Measurements from ENCODE around the gene TSPAN14.

Gene TSPAN14

GRCh38 chr10:80501381-80501912, 47.3 kb downstream of the TSPAN14 start:
- H3K27me3 Mint-ChIP-seq (ENCODE audit: low read depth), result no peaks in the 10 kb centered on the region
- DNase-seq (ENCODE audit: low spot score), result no peak
- no peak overlapping the region for H3K4me3 Mint-ChIP-seq
- peak overlapping the region; percentile 67 for H3K27ac Mint-ChIP-seq
- H3K9me3 Mint-ChIP-seq, result peaks cover 7% of the 10 kb centered on the region
- peaks cover 52% of the 10 kb centered on the region for H3K36me3 Mint-ChIP-seq (ENCODE audit: low read depth)
- peaks cover 79% of the 10 kb centered on the region for H3K4me1 Mint-ChIP-seq (ENCODE audit: low read depth)

- H3K4me1 Mint-ChIP-seq (ENCODE audit: low read depth), result peaks cover 75% of the 10 kb centered on the region
- H3K36me3 Mint-ChIP-seq (ENCODE audit: low read depth), result peaks cover 47% of the 10 kb centered on the region
- H3K9me3 Mint-ChIP-seq, result peaks cover under 1% of the 10 kb centered on the region
- H3K27ac Mint-ChIP-seq, result peak overlapping the region; percentile 68
- no peak for DNase-seq (ENCODE audit: low spot score)
- no peaks in the 10 kb centered on the region for H3K27me3 Mint-ChIP-seq (ENCODE audit: low read depth)
- no peak overlapping the region for H3K4me3 Mint-ChIP-seq
These were observed 47.9 kb downstream of the TSPAN14 start for GRCh38 chr10:80501913-80502521.

DNA sequence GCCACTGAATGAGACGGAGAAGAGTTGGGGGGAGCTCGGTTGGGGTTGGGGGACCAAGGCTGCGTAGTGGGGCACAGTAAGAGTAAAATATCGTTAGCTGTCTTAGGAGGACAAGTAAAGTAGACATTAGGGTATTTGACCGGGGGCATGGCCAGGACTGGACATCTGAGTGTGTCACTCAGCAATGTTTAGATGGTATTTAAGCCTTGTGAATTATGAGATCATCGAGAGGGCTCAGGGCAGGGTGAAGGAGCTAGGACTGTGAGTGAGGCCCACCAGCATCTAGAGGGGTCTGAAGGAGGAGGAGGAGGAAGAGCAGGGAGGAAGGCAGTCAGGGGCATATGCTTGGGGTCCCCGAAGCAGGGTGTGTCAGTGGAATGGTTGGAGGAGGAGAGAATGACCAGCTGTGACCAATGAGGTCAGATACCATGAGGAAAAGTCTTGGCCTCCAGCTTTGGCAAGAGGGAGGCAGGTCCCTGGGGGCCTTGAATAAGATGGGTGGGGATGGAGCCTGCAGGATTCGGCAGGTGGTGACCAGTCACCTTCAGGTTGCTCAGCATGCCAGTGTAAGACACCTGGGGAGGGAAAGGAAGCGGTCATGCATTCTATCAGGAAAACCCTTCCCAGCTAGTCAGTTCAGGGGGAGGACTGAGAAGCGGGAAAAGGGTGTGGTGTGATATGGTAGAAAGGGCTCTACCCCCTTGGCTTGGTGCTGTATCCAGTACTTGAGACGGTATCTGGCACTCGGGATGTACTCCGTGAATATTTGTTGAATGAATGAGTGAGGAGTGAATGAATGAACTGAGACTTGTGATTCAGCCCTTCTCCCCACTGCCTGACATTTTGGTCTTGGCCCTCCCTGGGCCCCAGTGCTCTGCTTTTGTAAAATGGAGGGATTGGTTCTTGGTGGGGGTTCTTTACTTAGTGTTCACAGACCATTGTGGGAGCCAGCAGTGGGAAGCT, 48.8 kb downstream of the TSPAN14 start:
- Mint-ChIP-seq H3K27ac (peak overlapping the region; percentile 68), H3K9me3 (no peaks in the 10 kb centered on the region), H3K4me1 (ENCODE audit: low read depth) (peaks cover 67% of the 10 kb centered on the region), H3K36me3 (ENCODE audit: low read depth) (peaks cover 45% of the 10 kb centered on the region), H3K4me3 (no peak overlapping the region), H3K27me3 (ENCODE audit: low read depth) (no peaks in the 10 kb centered on the region)
- DNase-seq (ENCODE audit: low spot score), result no peak

DNA sequence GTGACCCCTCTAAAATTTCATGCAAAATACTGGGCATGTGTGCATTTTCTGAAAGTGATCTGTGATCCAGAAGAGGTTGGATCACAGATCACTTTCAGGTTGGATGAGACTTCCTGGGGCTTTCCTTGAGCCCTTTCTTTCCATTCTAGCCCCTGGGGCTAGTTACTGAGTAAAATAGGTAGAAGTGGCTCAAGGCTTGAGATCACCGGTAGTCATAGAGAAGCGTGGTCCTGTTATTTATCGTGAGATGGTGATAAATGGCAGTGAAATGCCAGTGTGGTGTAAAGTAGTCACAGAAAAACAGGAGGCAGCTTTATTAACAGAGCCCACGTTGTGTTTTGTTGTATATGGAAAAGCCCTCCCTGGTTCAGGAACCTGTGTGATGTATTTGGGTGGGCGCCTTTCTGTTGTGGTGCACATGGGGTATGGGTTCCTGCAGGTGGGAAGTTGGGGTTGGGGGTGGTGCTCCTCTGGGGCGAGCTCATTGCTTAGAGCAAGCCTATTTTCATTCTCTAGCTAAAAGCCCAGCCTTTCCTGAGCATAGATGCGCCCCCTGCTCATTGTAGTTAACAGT, 49.6 kb downstream of the TSPAN14 start:
- H3K4me1 Mint-ChIP-seq (ENCODE audit: low read depth), result peaks cover 60% of the 10 kb centered on the region
- no peaks in the 10 kb centered on the region for H3K9me3 Mint-ChIP-seq
- no peak overlapping the region for H3K4me3 Mint-ChIP-seq
- no peaks in the 10 kb centered on the region for H3K27me3 Mint-ChIP-seq (ENCODE audit: low read depth)
- peaks cover 45% of the 10 kb centered on the region for H3K36me3 Mint-ChIP-seq (ENCODE audit: low read depth)
- H3K27ac Mint-ChIP-seq, result peak overlapping the region; percentile 68
- no peak for DNase-seq (ENCODE audit: low spot score)

DNA sequence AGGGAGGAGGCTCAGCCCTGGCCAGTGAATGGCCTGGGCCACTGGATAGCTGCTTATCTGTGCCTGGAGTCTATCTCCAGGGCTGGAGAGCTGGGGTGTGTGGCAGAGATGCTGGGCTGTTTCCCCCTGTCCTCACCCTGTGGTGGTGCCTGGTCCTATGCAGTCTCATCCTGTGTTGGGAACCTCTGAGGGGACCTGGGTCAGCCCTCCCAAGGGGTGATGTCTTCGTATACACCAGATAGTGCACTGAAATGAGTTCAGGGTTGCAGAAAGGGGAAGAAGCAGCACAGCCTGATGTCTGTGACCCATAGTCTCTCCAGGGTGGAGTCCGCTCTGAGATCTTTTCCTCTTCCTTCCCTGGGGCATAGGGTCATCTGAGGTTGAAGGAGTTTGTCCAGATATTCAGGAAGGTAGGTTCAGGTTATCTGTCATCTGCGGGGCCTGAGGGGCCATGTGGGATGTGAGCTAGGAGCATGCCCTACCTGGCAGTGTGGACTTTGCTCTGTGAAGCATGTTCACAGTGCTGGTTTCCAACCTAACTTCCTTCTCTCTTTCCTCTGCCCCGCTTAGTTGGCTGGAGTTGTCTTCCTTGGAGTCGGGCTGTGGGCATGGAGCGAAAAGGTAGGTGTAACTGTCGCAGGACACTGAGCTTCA, 50.2 kb downstream of the TSPAN14 start:
- DNase-seq (ENCODE audit: low spot score), result no peak
- Mint-ChIP-seq H3K27me3 (ENCODE audit: low read depth) (no peaks in the 10 kb centered on the region), H3K9me3 (no peaks in the 10 kb centered on the region), H3K36me3 (ENCODE audit: low read depth) (peaks cover 46% of the 10 kb centered on the region), H3K4me1 (ENCODE audit: low read depth) (peaks cover 55% of the 10 kb centered on the region), H3K27ac (peak overlapping the region; percentile 68), H3K4me3 (no peak overlapping the region)

DNA sequence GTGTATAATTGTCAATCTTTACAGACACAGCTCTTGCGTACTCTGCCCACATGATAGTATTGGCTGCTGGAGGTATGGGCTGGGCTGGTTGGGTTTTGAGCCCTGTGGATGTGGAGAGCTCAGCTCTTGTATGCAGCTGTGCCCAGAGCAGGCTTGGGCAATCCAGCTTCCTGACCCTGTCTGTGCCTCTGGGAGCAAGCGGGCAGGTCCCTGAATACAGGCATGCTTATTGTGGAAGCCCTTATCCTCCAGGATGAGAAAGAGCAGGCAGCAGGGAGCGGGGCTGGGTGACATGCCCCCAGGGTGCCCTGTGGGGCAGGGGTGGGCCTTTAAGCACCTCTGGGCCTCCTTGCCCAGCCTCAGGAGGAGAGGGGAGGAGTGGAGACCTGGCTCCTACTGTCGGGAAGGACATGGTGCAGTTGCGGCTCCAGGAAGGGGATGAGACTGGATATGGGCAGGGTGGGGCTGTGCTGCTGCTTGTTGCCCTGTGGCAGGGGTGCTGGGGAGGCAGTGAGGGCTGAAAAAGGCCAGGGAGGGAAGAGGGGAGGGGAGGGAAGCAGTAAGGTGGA, 50.9 kb downstream of the TSPAN14 start:
- Mint-ChIP-seq H3K27me3 (ENCODE audit: low read depth) (no peaks in the 10 kb centered on the region), H3K4me3 (no peak overlapping the region), H3K27ac (peak overlapping the region; percentile 68), H3K9me3 (no peaks in the 10 kb centered on the region), H3K36me3 (ENCODE audit: low read depth) (peaks cover 48% of the 10 kb centered on the region), H3K4me1 (ENCODE audit: low read depth) (peaks cover 48% of the 10 kb centered on the region)
- DNase-seq (ENCODE audit: low spot score), result no peak

- no peak overlapping the region for H3K4me3 Mint-ChIP-seq
- peak overlapping the region; percentile 20 for H3K27ac Mint-ChIP-seq
- H3K27me3 Mint-ChIP-seq (ENCODE audit: low read depth), result no peaks in the 10 kb centered on the region
- DNase-seq (ENCODE audit: low spot score), result no peak
- peaks cover 49% of the 10 kb centered on the region for H3K36me3 Mint-ChIP-seq (ENCODE audit: low read depth)
- H3K4me1 Mint-ChIP-seq (ENCODE audit: low read depth), result peaks cover 44% of the 10 kb centered on the region
- H3K9me3 Mint-ChIP-seq, result no peaks in the 10 kb centered on the region
These were observed 52.1 kb downstream of the TSPAN14 start for GRCh38 chr10:80506189-80506575.

DNA sequence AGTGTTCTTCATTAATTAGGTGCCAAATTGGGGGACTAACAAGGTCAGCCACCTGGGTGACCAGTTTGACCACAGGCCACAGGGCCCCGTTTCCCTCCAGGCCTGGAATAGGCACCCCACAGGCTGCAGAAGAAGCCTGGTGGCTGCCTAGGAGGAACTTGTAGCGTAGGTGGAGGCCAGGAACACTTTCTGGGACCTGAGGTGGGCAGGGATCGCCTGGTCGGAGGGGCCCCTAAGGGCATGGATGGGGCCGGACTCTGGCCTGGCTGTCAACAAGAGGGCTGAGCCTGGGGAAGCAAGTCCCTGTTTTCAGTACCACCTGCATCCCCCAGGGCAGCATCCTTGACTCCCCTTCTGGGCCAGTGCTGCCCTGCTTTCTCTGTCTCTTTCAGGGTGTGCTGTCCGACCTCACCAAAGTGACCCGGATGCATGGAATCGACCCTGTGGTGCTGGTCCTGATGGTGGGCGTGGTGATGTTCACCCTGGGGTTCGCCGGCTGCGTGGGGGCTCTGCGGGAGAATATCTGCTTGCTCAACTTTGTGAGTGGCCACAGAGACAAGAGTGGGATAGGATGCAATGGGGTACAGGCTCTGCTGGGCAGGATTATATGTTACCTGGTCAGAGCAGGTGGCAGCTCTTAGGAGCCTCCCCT, 52.9 kb downstream of the TSPAN14 start:
- Mint-ChIP-seq H3K27me3 (ENCODE audit: low read depth) (no peaks in the 10 kb centered on the region), H3K27ac (no peak overlapping the region), H3K36me3 (ENCODE audit: low read depth) (peaks cover 46% of the 10 kb centered on the region), H3K4me3 (no peak overlapping the region), H3K4me1 (ENCODE audit: low read depth) (peaks cover 44% of the 10 kb centered on the region), H3K9me3 (no peaks in the 10 kb centered on the region)
- DNase-seq (ENCODE audit: low spot score), result no peak

DNA sequence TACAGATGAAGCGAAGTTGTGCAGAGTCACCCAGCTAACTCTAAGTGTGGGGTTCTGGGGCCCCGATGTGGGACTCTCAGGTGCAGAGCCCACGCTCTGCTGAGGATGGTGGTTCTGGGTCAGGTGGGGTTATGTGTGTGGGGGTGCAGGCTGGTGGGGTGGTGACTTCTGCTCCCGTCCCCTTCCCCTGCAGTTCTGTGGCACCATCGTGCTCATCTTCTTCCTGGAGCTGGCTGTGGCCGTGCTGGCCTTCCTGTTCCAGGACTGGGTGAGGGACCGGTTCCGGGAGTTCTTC, 54.9 kb downstream of the TSPAN14 start:
- H3K4me1 Mint-ChIP-seq (ENCODE audit: low read depth), result peaks cover 27% of the 10 kb centered on the region
- no peak overlapping the region for H3K4me3 Mint-ChIP-seq
- DNase-seq (ENCODE audit: low spot score), result no peak
- H3K27ac Mint-ChIP-seq, result no peak overlapping the region
- H3K27me3 Mint-ChIP-seq (ENCODE audit: low read depth), result no peaks in the 10 kb centered on the region
- no peaks in the 10 kb centered on the region for H3K9me3 Mint-ChIP-seq
- peaks cover 48% of the 10 kb centered on the region for H3K36me3 Mint-ChIP-seq (ENCODE audit: low read depth)

DNA sequence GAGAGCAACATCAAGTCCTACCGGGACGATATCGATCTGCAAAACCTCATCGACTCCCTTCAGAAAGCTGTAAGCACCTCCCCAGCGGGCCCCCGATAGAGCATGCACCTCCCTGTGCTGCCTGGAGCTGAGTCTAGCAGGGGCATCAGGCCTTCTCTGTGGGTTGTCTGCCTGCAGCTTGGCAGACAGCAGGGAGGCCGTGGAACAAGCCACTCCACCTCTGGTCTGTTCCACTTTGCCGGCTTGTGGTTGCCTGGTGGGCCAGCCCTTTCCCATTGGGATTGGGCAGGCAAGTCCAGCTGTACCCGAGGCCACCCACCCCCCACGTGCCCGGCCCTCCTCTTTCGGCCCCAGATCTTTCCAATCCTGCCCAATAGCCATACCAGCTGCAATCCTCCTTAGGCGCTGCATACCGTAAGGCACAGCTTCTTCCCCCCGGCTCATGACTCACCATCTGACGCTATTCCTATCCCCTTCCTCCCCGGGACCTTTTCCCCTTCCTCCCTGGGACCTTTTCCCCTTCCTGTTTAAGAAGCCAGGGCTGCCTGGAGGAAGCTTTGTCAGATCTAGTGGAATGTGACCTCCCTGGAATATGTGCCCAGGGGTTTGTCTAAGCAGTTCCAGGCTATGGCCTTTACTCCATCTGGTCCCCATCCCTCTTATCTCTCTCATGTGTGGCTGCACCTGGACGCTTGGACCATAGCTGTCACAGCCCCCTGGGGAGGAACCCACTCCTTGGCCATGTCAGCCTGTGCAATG, 55.5 kb downstream of the TSPAN14 start:
- Mint-ChIP-seq H3K9me3 (no peaks in the 10 kb centered on the region), H3K27me3 (ENCODE audit: low read depth) (no peaks in the 10 kb centered on the region), H3K36me3 (ENCODE audit: low read depth) (peaks cover 53% of the 10 kb centered on the region), H3K4me1 (ENCODE audit: low read depth) (peaks cover 21% of the 10 kb centered on the region), H3K4me3 (no peak overlapping the region), H3K27ac (no peak overlapping the region)
- no peak for DNase-seq (ENCODE audit: low spot score)

DNA sequence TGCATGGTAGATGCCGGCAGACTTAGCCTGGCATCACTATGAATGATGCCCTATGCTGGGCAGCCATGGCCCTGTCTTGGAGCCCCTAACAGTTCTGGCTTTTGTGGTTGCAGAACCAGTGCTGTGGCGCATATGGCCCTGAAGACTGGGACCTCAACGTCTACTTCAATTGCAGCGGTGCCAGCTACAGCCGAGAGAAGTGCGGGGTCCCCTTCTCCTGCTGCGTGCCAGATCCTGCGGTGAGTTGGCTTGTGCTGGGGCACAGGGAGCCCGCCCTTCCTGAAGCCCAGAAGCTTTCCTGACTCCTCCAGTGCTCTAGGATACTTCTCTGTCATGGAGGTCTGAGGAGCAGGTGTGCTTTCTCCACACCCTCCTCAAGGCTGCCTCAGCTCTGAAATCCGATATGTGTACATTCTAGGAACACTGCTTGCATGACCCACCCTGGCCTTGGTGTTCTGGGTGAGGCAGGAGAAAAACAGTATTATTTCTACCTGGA, 58.0 kb downstream of the TSPAN14 start:
- Mint-ChIP-seq H3K27me3 (ENCODE audit: low read depth) (no peaks in the 10 kb centered on the region), H3K4me1 (ENCODE audit: low read depth) (peaks cover 10% of the 10 kb centered on the region), H3K4me3 (no peak overlapping the region), H3K36me3 (ENCODE audit: low read depth) (peaks cover 58% of the 10 kb centered on the region), H3K9me3 (no peaks in the 10 kb centered on the region), H3K27ac (peak overlapping the region; percentile 78)
- no peak for DNase-seq (ENCODE audit: low spot score)

DNA sequence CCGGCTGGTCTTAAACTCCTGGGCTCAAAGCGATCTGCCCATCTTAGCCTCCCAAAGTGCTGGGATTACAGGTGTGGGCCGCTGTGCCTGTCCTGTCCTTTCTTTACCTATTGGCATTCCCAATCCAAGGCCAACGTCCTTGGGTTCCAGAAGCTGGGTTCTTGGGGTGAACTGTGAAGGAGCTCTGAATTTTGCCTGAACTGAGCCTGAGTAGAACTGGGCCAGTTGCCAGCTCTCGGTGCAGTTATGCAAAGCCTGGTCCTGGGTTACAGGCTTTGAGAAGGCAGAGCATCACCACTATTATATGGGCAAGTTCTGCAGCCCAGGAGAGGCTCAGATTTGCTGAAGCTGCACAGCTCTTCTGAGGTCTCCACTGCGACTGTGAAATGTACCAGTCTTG, 59.0 kb downstream of the TSPAN14 start:
- peaks cover 10% of the 10 kb centered on the region for H3K4me1 Mint-ChIP-seq (ENCODE audit: low read depth)
- no peaks in the 10 kb centered on the region for H3K27me3 Mint-ChIP-seq (ENCODE audit: low read depth)
- no peaks in the 10 kb centered on the region for H3K9me3 Mint-ChIP-seq
- no peak overlapping the region for H3K27ac Mint-ChIP-seq
- H3K36me3 Mint-ChIP-seq (ENCODE audit: low read depth), result peaks cover 59% of the 10 kb centered on the region
- no peak for DNase-seq (ENCODE audit: low spot score)
- no peak overlapping the region for H3K4me3 Mint-ChIP-seq

All from T-helper 2 cell treated with Interferon-gamma antibody and Interleukin-4, amounts not matched to agents 5 μg/mL and 100 μg/mL, for 36 hours (primary cell).